Central memory CD4-positive, alpha-beta T cell (primary cell): ENCODE results near the gene DOK7.
"Not testable (repeated sequence)": the region's sequence is repeated elsewhere in the genome, so short reads cannot be mapped to it uniquely, and the experiment has no call there.

ENCODE experiments used
- DNase-seq: peaks from one replicate; pipeline ENCODE4 v3.0.0; 2022

Gene DOK7

GRCh38 chr4:3442959-3443749 lies 20.0 kb upstream of the DOK7 start:
- DNase-seq, result peak; percentile 46

GRCh38 chr4:3443750-3444309 lies 19.3 kb upstream of the DOK7 start:
- no peak for DNase-seq

GRCh38 chr4:3444351-3445110 lies 18.6 kb upstream of the DOK7 start:
- DNase-seq, result no peak

- DNase-seq, result no peak
Observed at GRCh38 chr4:3445111-3445820, 17.8 kb upstream of the DOK7 start.

GRCh38 chr4:3445829-3446545 lies 17.1 kb upstream of the DOK7 start:
- DNase-seq, result no peak

- DNase-seq, result no peak
Observed at GRCh38 chr4:3446631-3447320, 16.3 kb upstream of the DOK7 start.

GRCh38 chr4:3447431-3448395 lies 15.4 kb upstream of the DOK7 start:
- DNase-seq, result no peak

GRCh38 chr4:3449047-3449573 lies 14.0 kb upstream of the DOK7 start:
- DNase-seq, result no peak

GRCh38 chr4:3449574-3450534 lies 13.3 kb upstream of the DOK7 start:
- DNase-seq, result no peak

- no peak for DNase-seq
Observed at GRCh38 chr4:3450643-3451042, 12.5 kb upstream of the DOK7 start.

- DNase-seq, result no peak
Observed at GRCh38 chr4:3451956-3452355, 11.2 kb upstream of the DOK7 start.

GRCh38 chr4:3452376-3452775 lies 10.7 kb upstream of the DOK7 start:
- no peak for DNase-seq

- DNase-seq, result not testable (repeated sequence)
Observed at GRCh38 chr4:3455596-3455995, 7.5 kb upstream of the DOK7 start.

GRCh38 chr4:3458371-3458770 lies 4.7 kb upstream of the DOK7 start:
- no peak for DNase-seq

GRCh38 chr4:3459156-3459555 lies 4.0 kb upstream of the DOK7 start:
- not testable (repeated sequence) for DNase-seq

- DNase-seq, result no peak
Observed at GRCh38 chr4:3460926-3461325, 2.2 kb upstream of the DOK7 start.

GRCh38 chr4:3461515-3462291 lies 1.4 kb upstream of the DOK7 start:
- no peak for DNase-seq

- no peak for DNase-seq
Observed at GRCh38 chr4:3462321-3462789, 751 bp upstream of the DOK7 start.
